Measurements from ENCODE around the gene CD74.

Gene CD74

GRCh38 chr5:150409638-150410523 lies 2.8 kb downstream of the CD74 start:
- Histone ChIP-seq H4K20me1 (ENCODE audit: insufficient read depth) (peaks cover 5% of the 10 kb centered on the region; the same call in 1 of the 2 replicates), H3K79me2 (ENCODE audit: insufficient read depth, low read depth) (peaks cover 50% of the 10 kb centered on the region), H3K4me1 (ENCODE audit: low read depth, poor library complexity, severe bottlenecking) (peaks cover 31% of the 10 kb centered on the region), H3K4me2 (peak overlapping the region; percentile 97), H3K9ac (peak overlapping the region; percentile 95; the same call in 1 of the 2 replicates), H3K27ac (peak overlapping the region; percentile 97), H2AFZ (ENCODE audit: low read depth) (no peak overlapping the region), H3K36me3 (ENCODE audit: insufficient read depth) (peaks cover 4% of the 10 kb centered on the region; the same call in 1 of the 2 replicates), H3K4me3 (IDR thresholded peaks at IDR 0.05; ENCODE audit: insufficient read depth, low read depth, low read length) (no peak overlapping the region), H3K27me3 (ENCODE audit: insufficient read depth, low read depth) (no peaks in the 10 kb centered on the region)
- no peak for TF ChIP-seq CTCF (conservative IDR thresholded peaks at IDR 0.05; ENCODE audit: low read depth, low read length)

DNA sequence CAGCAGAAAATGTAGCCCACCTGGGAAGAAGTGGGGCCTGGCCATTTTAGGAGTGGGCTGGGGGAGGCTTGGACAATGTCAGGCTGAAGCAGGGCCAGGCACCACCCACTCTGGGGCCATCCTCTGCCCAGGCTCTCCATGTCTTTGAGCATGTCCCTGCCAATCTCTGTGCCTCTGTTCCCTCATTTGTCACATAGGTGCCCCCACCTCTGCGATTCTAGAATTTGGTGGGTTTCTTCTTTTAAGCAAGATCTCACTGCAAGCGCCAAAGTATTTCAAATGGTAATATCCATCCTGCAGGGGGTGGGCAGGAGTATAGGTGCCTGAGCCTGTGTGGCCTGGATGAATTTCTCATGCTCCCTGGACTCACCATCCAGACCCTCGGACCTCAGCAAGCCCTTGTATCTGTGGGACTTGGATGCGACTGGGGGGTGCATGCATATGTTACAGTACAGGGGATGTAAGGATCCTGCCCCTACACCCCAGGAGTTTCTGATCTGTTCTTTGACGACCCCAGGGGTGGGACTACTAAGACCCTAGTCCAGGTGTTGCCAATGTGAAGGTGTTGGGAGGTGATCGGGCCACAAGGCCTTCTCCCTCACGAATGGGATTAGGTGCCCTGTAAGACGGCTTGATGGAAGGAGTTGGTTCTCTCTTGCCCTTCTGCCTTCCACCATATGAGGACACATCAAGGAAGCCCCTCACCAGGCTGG lies 4.3 kb downstream of the CD74 start:
- Histone ChIP-seq H3K4me2 (no peak overlapping the region), H2AFZ (ENCODE audit: low read depth) (no peak overlapping the region), H3K79me2 (ENCODE audit: insufficient read depth, low read depth) (peaks cover 50% of the 10 kb centered on the region), H3K4me1 (ENCODE audit: low read depth, poor library complexity, severe bottlenecking) (peaks cover 22% of the 10 kb centered on the region), H3K9ac (no peak overlapping the region; the same call in 1 of the 2 replicates), H3K36me3 (ENCODE audit: insufficient read depth) (peaks cover 4% of the 10 kb centered on the region; the same call in 1 of the 2 replicates), H3K27ac (peak overlapping the region; percentile 97; the same call in 1 of the 2 replicates), H3K27me3 (ENCODE audit: insufficient read depth, low read depth) (no peaks in the 10 kb centered on the region), H3K4me3 (IDR thresholded peaks at IDR 0.05; ENCODE audit: insufficient read depth, low read depth, low read length) (no peak overlapping the region), H4K20me1 (ENCODE audit: insufficient read depth) (peaks cover 5% of the 10 kb centered on the region; the same call in 1 of the 2 replicates)
- no peak for TF ChIP-seq CTCF (conservative IDR thresholded peaks at IDR 0.05; ENCODE audit: low read depth, low read length)

- Histone ChIP-seq H3K36me3 (ENCODE audit: insufficient read depth) (peaks cover 4% of the 10 kb centered on the region; the same call in 1 of the 2 replicates), H3K27me3 (ENCODE audit: insufficient read depth, low read depth) (no peaks in the 10 kb centered on the region), H2AFZ (ENCODE audit: low read depth) (no peak overlapping the region), H3K4me3 (IDR thresholded peaks at IDR 0.05; ENCODE audit: insufficient read depth, low read depth, low read length) (no peak overlapping the region), H3K9ac (no peak overlapping the region), H3K4me2 (no peak overlapping the region), H4K20me1 (ENCODE audit: insufficient read depth) (peaks cover 5% of the 10 kb centered on the region; the same call in 1 of the 2 replicates), H3K79me2 (ENCODE audit: insufficient read depth, low read depth) (peaks cover 46% of the 10 kb centered on the region), H3K27ac (no peak overlapping the region), H3K4me1 (ENCODE audit: low read depth, poor library complexity, severe bottlenecking) (peaks cover 16% of the 10 kb centered on the region)
- no peak for TF ChIP-seq CTCF (conservative IDR thresholded peaks at IDR 0.05; ENCODE audit: low read depth, low read length)
Observed at GRCh38 chr5:150407096-150407720, 5.5 kb downstream of the CD74 start.

DNA sequence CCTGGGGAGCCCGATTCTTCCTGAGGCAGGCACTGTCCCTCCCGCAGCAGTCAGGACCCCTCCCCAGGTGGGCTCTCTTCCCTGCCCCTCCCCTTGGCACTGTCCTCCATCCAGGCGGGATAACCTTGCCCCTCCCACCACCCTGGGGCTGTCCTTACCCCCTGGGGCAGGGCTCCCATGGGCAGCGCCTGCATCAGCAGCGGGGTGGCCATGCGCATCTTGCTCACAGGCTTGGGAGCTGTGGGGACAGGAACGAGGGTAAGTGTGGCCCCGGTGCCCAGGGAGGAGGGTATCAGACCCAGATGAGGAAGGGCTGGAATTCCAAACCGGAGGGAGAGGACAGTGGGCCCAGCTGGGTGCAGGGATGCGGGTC lies 6.0 kb downstream of the CD74 start:
- Histone ChIP-seq H3K4me3 (IDR thresholded peaks at IDR 0.05; ENCODE audit: insufficient read depth, low read depth, low read length) (no peak overlapping the region), H2AFZ (ENCODE audit: low read depth) (no peak overlapping the region), H3K79me2 (ENCODE audit: insufficient read depth, low read depth) (peaks cover 41% of the 10 kb centered on the region), H3K27me3 (ENCODE audit: insufficient read depth, low read depth) (no peaks in the 10 kb centered on the region), H3K27ac (no peak overlapping the region), H3K36me3 (ENCODE audit: insufficient read depth) (peaks cover 4% of the 10 kb centered on the region; the same call in 1 of the 2 replicates), H3K4me2 (no peak overlapping the region), H3K9ac (no peak overlapping the region), H4K20me1 (ENCODE audit: insufficient read depth) (peaks cover 5% of the 10 kb centered on the region; the same call in 1 of the 2 replicates), H3K4me1 (ENCODE audit: low read depth, poor library complexity, severe bottlenecking) (peaks cover 16% of the 10 kb centered on the region)
- no peak for TF ChIP-seq CTCF (conservative IDR thresholded peaks at IDR 0.05; ENCODE audit: low read depth, low read length)

Data from KMS-11 (cell line).